ENCODE results near the gene TCP11.

TCP11 gene

DNA sequence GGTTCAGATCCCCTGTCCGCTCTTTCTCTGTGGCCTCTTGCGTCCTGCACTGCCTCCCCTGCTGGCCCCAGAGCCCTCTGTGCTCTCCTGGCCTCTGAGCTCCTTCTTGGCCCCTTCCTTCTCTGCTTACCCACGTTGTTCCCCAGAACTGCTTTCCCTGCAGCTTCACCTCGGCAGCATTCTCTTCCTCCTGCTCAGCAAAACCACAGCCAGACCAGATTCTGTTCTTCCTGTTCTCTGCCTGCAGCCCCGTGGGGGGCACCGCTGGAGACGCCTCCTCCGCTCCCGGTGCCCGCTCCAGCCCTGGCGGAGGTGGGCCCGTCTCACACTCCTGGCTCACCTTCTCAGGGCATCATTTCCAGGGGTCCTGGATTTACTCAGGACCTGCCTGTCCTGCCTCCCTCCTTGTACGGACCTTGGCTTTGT is 59.7 kb downstream of the TCP11 start:
- Mint-ChIP-seq H3K27me3 (no peaks in the 10 kb centered on the region), H3K27ac (peak overlapping the region; percentile 82), H3K9me3 (no peaks in the 10 kb centered on the region), H3K4me3 (peak overlapping the region; percentile 51), H3K36me3 (ENCODE audit: low read depth) (peaks cover 98% of the 10 kb centered on the region), H3K4me1 (ENCODE audit: low read depth) (peaks cover 33% of the 10 kb centered on the region)
- intact Hi-C loops (cut with micrococcal nuclease): loop anchor here (5.0 kb wide), 1 partner anchor 34 kb away; no protein-coding TSS in a partner anchor

DNA sequence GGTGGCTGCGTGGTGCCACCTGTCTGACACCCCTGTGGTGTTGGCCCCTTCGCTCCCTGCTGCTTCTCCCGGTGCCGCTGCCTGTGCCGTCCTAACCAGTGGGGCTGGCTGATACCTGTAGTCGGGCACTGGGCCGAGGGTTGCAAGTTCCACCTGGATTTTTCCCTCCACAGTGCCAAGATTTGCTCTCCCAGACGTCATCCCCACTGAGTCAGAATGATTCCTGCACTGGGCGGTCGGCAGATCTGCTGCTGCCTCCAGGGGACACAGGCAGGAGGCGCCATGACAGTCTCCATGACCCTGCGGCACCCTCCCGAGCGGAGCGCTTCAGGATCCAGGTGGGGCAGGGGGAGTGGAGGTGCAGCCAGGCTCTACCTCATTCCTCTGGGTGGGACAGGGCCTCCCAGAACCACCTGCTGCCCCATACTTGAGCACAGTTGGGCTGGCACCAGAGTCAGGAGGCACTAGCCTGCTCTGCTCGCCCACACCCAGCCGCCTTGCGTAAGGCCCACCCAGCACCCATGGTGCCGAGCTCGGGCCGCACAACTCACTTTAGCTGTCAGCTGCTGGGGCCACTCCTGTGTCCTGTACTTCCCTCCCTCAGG is 60.2 kb downstream of the TCP11 start:
- intact Hi-C loops (cut with micrococcal nuclease): loop anchor here (5.0 kb wide), 1 partner anchor 34 kb away; no protein-coding TSS in a partner anchor

DNA sequence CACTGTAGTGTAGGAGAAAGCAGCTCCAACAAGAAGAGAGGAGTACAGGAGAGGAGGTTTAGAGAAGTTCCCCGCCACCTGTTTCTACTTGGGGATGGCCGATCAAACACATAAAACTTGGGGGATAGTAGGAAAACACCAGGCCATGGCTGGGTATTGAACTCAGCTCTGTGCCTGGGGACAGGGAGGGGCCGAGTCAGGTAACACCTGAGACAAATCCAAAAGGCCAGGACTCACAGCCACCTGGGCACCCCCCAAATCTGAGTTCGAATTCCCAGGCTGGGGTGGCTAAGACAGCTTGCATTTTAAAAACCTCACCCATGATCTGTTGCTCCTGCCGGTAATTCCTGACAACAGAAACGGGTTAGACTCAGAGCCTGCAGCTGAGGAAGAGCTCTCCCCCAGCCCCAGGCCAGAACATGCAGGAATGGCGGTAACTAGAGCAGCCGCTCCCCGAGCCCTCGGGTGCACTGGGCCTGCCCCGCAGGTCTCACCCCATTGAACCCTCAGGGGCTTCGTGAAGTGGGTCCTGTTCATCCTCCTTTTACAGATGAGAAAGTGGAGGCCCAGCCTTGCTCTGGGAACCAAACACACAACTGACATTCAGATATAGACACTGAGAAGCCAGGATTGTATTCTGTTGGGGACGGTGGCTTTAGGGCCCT is 61.0 kb downstream of the TCP11 start:
- H3K36me3 Mint-ChIP-seq (ENCODE audit: low read depth): peaks cover 98% of the 10 kb centered on the region
- no peaks in the 10 kb centered on the region for H3K9me3 Mint-ChIP-seq
- H3K27me3 Mint-ChIP-seq: no peaks in the 10 kb centered on the region
- H3K4me1 Mint-ChIP-seq (ENCODE audit: low read depth): peaks cover 33% of the 10 kb centered on the region
- peak overlapping the region; percentile 82 for H3K27ac Mint-ChIP-seq
- H3K4me3 Mint-ChIP-seq: no peak overlapping the region
- intact Hi-C loops (cut with micrococcal nuclease): loop anchor here (5.0 kb wide), 1 partner anchor 33 kb away; no protein-coding TSS in a partner anchor

More for the DNA sequence above, 60.2 kb downstream of the TCP11 start:
- Mint-ChIP-seq H3K27ac (peak overlapping the region; percentile 82), H3K4me1 (ENCODE audit: low read depth) (peaks cover 33% of the 10 kb centered on the region), H3K9me3 (no peaks in the 10 kb centered on the region), H3K4me3 (peak overlapping the region; percentile 51), H3K36me3 (ENCODE audit: low read depth) (peaks cover 98% of the 10 kb centered on the region), H3K27me3 (no peaks in the 10 kb centered on the region)

DNA sequence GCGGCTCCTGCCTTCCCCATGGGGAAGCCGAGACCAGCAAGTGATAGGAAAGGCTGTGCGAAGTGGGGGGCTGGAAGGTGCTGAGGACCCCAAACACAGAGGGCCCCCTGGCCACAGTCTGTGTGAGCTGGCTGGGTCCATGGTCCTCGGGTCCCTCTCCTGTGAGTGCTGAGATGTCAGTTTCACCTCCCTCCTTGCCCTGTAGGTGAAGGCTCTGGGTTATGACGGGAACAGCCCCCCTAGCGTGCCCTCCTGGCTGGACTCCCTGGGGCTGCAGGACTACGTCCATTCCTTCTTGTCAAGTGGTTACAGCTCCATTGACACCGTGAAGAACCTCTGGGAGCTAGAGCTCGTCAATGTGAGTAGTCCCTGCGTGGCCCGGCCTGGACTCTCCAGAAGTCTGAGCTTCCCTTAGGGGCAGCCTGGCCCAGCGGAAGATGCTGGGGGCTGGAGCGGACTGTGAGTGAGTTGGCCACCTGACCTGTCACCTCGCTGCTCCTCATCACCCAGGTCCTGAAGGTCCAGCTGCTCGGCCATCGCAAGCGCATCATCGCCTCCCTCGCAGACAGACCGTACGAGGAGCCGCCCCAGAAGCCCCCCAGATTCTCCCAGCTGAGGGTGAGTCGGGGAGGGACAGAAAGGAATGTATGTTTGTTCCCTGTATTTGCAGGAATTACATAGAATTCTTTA is 61.7 kb downstream of the TCP11 start:
- H3K9me3 Mint-ChIP-seq: no peaks in the 10 kb centered on the region
- no peak overlapping the region for H3K4me3 Mint-ChIP-seq
- H3K4me1 Mint-ChIP-seq (ENCODE audit: low read depth): peaks cover 33% of the 10 kb centered on the region
- intact Hi-C loops (cut with micrococcal nuclease): no loop called here
- H3K27me3 Mint-ChIP-seq: no peaks in the 10 kb centered on the region
- H3K27ac Mint-ChIP-seq: peak overlapping the region; percentile 30
- H3K36me3 Mint-ChIP-seq (ENCODE audit: low read depth): peaks cover 98% of the 10 kb centered on the region

DNA sequence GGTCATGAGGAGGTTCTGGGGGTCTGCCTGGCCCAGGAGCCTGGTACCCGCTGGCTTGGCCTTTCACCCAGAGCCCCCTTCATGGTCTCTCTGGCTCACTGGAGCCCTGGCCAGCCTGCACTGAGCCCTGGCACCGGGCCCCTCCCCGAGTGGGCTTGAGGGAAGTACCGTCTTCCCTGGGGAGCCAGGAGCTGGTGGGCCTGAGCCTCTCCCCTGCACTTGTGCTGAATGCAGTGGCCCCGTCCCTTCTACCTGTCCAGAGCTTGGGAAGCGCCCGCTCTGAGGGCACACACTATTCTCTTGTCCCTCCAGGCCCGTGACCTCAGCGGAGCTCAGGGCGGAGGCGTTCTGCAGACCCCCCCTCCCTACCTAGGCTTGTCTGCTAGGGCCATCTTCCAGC is 62.2 kb downstream of the TCP11 start:
- Mint-ChIP-seq H3K27ac (no peak overlapping the region), H3K36me3 (ENCODE audit: low read depth) (peaks cover 98% of the 10 kb centered on the region), H3K9me3 (no peaks in the 10 kb centered on the region), H3K27me3 (no peaks in the 10 kb centered on the region), H3K4me3 (no peak overlapping the region), H3K4me1 (ENCODE audit: low read depth) (peaks cover 33% of the 10 kb centered on the region)
- intact Hi-C loops (cut with micrococcal nuclease): no loop called here

DNA sequence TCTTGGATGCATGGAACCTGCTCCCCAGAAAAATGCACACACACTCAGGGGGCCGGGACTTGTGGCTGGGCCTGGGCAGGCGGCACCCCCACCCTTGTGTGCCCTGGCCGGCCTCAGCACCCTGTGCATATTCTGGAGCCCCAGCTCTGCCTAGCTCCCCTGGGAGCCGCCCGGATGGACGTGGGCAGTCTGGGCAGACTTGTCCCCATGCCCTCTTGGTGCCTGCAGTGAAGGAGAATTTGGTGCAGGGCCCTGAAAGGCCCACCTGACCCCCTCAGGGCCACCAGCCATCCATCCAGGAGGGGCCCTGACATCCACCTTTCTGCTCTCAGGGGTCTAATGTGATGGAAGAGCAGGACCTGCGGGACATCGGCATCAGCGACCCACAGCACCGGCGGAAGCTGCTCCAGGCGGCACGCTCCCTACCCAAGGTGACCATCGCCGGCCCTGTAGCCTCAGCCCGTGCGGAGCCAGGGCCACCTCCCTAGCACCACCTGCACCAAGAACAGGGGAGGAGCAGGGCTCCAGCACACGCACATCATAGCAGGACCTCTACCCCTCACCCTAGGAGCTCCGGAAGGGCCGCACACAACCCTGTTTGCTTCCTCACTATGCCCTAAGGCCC is 62.8 kb downstream of the TCP11 start:
- Mint-ChIP-seq H3K4me1 (ENCODE audit: low read depth) (peaks cover 33% of the 10 kb centered on the region), H3K27ac (no peak overlapping the region), H3K36me3 (ENCODE audit: low read depth) (peaks cover 98% of the 10 kb centered on the region), H3K4me3 (no peak overlapping the region), H3K9me3 (no peaks in the 10 kb centered on the region), H3K27me3 (no peaks in the 10 kb centered on the region)
- intact Hi-C loops (cut with micrococcal nuclease): no loop called here

DNA sequence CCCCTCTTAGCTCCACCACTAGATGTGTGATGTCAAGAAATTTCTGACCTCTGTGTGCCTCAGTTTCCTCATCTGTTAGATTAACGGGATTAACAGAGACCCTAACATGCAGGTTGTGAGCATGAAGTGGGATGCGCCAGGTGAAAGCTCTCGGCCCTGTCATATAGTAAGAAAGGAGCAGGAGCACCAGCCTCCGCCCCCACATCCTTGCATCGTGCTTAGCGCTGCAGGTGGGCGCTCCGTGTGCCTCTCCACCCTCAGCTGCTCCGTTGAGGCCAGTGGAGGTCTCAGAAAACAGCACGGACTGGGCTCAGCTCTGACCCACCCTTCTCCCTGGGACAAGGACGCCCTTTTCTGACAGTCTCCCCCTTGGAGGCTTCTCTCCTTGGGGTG is 63.4 kb downstream of the TCP11 start:
- Mint-ChIP-seq H3K36me3 (ENCODE audit: low read depth) (peaks cover 98% of the 10 kb centered on the region), H3K27ac (no peak overlapping the region), H3K4me1 (ENCODE audit: low read depth) (peaks cover 32% of the 10 kb centered on the region), H3K4me3 (no peak overlapping the region), H3K9me3 (no peaks in the 10 kb centered on the region), H3K27me3 (no peaks in the 10 kb centered on the region)
- intact Hi-C loops (cut with micrococcal nuclease): no loop called here

DNA sequence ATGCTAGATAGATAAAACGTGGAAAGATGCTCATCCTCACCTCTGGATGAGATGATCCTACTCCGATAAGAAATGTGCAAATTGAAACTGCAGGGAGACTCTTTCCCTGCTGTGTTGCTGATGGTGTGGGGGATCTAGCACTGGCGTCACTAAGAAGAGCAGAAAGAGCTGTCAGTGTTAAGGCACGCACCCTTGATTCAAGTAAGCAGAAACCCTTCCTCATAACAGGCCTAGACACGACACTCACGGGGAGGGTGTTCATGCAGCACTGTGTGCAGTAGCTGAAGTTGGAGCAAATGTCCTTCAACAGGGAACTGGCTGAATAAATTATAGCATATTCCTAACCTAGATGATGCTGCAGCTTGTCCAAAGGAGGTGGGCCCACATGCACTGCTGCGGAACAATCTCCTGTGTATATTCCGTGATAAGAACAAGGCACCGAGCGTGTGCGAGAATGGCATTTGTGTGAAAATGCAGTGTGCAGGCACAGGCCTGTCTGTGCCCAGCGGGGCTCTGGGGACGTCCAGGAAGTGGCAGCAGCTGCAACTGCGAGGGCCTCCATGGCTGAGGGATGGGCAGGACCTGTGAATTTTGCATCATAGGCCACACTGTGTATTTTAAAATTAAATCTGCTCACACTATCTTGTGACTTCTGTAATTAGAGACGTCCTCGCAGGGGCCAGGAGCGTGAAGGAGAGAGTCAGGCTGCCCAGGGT is 64.0 kb downstream of the TCP11 start:
- peaks cover 26% of the 10 kb centered on the region for H3K4me1 Mint-ChIP-seq (ENCODE audit: low read depth)
- no peak overlapping the region for H3K4me3 Mint-ChIP-seq
- no peaks in the 10 kb centered on the region for H3K27me3 Mint-ChIP-seq
- H3K9me3 Mint-ChIP-seq: no peaks in the 10 kb centered on the region
- intact Hi-C loops (cut with micrococcal nuclease): no loop called here
- peaks cover 98% of the 10 kb centered on the region for H3K36me3 Mint-ChIP-seq (ENCODE audit: low read depth)
- no peak overlapping the region for H3K27ac Mint-ChIP-seq

DNA sequence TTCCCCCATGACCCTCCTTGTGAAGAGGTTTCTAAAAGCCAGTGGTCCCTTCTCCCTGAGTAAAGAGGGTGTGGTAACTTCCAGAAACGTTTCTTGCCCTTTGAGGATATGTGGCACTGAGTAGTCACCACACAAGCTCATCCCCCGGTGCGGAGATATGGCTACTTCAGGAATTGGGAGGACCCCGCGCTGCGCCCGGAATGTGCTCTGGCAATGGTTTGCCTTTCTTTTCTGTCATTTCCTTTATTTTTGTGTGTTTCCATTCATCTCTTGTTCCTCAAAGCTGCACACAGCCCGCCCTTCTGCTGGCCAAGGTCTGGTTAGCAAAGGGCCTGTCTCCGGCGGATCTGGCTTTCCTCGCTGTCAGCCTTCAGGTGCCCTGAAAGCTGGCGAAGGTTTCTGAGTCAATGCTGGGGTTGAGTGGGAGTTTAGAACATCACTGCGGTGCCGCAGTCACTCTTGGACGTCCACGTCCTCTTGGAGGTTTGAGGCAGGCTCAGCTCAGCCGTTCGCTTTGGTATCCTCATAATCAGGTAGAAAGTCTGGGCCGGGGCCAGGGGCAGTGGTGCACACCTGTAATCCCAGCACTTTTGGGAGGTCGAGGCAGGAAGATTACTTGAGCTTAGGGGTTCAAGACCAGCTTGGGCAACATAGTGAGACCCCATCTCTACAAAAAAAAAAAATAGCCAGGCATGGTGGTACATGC is 67.2 kb downstream of the TCP11 start:
- Mint-ChIP-seq H3K36me3 (ENCODE audit: low read depth) (peaks cover 90% of the 10 kb centered on the region), H3K9me3 (no peaks in the 10 kb centered on the region), H3K27me3 (no peaks in the 10 kb centered on the region), H3K27ac (no peak overlapping the region), H3K4me1 (ENCODE audit: low read depth) (no peaks in the 10 kb centered on the region), H3K4me3 (no peak overlapping the region)
- intact Hi-C loops (cut with micrococcal nuclease): no loop called here

DNA sequence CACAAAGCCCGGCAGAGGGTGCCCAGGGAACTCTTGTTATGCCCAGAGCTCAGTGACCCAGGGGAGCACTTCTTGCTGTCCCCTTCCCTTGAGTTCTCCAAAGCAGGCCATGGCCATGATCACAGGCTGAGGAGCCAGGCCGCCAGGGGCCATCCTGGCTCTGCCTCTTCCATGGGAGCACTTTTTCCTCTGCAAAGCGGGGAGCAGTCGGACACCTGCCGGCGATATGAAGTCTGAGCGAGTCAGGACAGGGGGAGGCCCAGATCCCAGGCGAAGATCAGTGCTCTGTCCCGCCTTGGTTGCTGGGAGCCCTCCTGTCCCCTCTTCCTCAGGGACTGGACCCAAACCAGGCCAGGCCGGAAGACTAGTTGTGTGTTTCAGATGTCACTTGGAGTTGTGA is 67.9 kb downstream of the TCP11 start:
- H3K36me3 Mint-ChIP-seq (ENCODE audit: low read depth): peaks cover 90% of the 10 kb centered on the region
- no peaks in the 10 kb centered on the region for H3K27me3 Mint-ChIP-seq
- no peaks in the 10 kb centered on the region for H3K9me3 Mint-ChIP-seq
- H3K27ac Mint-ChIP-seq: no peak overlapping the region
- no peaks in the 10 kb centered on the region for H3K4me1 Mint-ChIP-seq (ENCODE audit: low read depth)
- intact Hi-C loops (cut with micrococcal nuclease): no loop called here
- no peak overlapping the region for H3K4me3 Mint-ChIP-seq

DNA sequence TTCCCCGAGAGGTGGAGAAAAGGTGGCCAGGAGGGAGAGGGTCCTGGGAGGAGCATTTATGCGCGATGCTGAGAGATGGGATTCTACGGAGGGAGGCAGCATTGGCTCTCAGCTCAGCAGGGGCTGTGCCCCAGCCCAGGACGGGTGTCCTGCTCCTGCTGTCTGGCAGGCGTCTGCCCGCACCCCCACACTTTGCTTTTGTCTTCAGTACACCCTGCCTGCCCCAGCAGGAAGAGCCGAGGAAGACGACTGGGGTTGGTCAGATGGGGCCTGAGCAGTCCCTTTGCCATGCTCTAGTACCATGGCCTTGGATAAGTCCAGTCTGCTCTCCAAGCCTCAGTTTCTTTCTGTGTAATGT is 68.5 kb downstream of the TCP11 start:
- intact Hi-C loops (cut with micrococcal nuclease): no loop called here
- no peaks in the 10 kb centered on the region for H3K27me3 Mint-ChIP-seq
- no peak overlapping the region for H3K4me3 Mint-ChIP-seq
- no peaks in the 10 kb centered on the region for H3K4me1 Mint-ChIP-seq (ENCODE audit: low read depth)
- H3K9me3 Mint-ChIP-seq: no peaks in the 10 kb centered on the region
- no peak overlapping the region for H3K27ac Mint-ChIP-seq
- H3K36me3 Mint-ChIP-seq (ENCODE audit: low read depth): peaks cover 90% of the 10 kb centered on the region

DNA sequence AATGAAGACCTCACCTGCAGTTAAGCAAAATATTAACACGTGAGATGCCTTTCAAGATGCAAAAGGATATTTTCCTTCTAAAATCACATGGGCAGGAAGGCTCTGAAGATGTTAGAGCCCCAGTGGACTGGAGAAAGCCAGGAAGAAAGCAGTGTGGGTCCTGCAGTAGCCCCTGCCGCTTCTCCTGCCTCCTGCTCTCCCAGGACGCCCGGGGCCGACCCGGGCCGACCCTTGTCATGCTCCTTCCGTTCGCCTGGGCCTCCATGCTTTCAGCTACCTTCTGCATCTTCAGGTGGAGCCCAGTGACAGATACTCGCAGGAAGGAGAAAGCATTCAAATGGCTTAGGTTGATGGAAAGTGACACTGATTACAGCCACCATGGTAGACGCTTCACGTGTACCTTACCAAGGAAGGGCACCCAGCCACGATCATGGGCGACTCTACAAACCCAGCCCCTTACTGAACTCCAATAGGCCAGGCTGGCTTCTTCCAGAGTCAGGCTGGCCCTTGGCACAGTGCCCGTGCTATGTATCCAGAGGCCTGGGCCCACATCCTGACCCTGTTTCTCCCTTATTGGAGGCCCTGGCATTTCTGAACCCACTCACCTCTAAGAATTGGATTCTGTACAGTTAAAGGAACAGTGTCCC is 69.0 kb downstream of the TCP11 start:
- Mint-ChIP-seq H3K4me1 (ENCODE audit: low read depth) (no peaks in the 10 kb centered on the region), H3K27me3 (no peaks in the 10 kb centered on the region), H3K36me3 (ENCODE audit: low read depth) (peaks cover 90% of the 10 kb centered on the region), H3K9me3 (no peaks in the 10 kb centered on the region), H3K27ac (no peak overlapping the region), H3K4me3 (no peak overlapping the region)
- intact Hi-C loops (cut with micrococcal nuclease): no loop called here

Data from dendritic cell treated with granulocyte-macrophage colony-stimulating factor and Interleukin-4, amounts not matched to agents 40 ng/mL and 50 ng/mL, for 4 days (primary cell).